AG09319 (cell line): ENCODE results near the gene USP8.
"Not testable (repeated sequence)": the region's sequence is repeated elsewhere in the genome, so short reads cannot be mapped to it uniquely, and the experiment has no call there.

Source experiments
- DNase-seq: peaks from one replicate; pipeline ENCODE4 v3.0.0-alpha.2; 2010; ENCODE audit warnings: low read depth; ENCODE audit errors: extremely low read depth
- CTCF ChIP-seq: IDR thresholded peaks from 2 replicates; pipeline ENCODE4 v1.5.1; 2011; ENCODE audit warnings: low read depth, mild to moderate bottlenecking, inconsistent platforms, low read length, moderate library complexity

Gene USP8

GRCh38 chr15:50496692-50497091, 72.5 kb downstream of the USP8 start:
- TF ChIP-seq CTCF: no peak
- no peak for DNase-seq

GRCh38 chr15:50500352-50500751, 76.1 kb downstream of the USP8 start:
- no peak for TF ChIP-seq CTCF
- DNase-seq: no peak

- no peak for TF ChIP-seq CTCF
- DNase-seq: no peak
These were observed 77.6 kb downstream of the USP8 start for GRCh38 chr15:50501815-50502214.

- no peak for DNase-seq
- TF ChIP-seq CTCF: no peak
These were observed 78.9 kb downstream of the USP8 start for GRCh38 chr15:50503144-50503543.

GRCh38 chr15:50505656-50506055, 81.5 kb downstream of the USP8 start:
- DNase-seq: not testable (repeated sequence)

GRCh38 chr15:50506121-50506520, 81.9 kb downstream of the USP8 start:
- no peak for TF ChIP-seq CTCF
- DNase-seq: no peak

GRCh38 chr15:50513001-50513400, 88.8 kb downstream of the USP8 start:
- no peak for TF ChIP-seq CTCF
- no peak for DNase-seq

GRCh38 chr15:50519740-50520425, 95.7 kb downstream of the USP8 start:
- TF ChIP-seq CTCF: no peak
- no peak for DNase-seq
